Activated CD8-positive, alpha-beta memory T cell treated with anti-CD3 and anti-CD28 coated beads, Interleukin-2, amount 10 ng/mL, durations not matched to agents 7 days and 5 days (primary cell): Measurements from ENCODE around the gene TFEB. TPM values are rescaled to one million over a fixed set of nuclear protein-coding genes. Genes with fewer than 3 reads are reported as not detected.
"Not testable (repeated sequence)": the region's sequence is repeated elsewhere in the genome, so short reads cannot be mapped to it uniquely, and the experiment has no call there.

ENCODE experiments used
- ATAC-seq: fragments of 150-1000 bp; cut with Tn5 transposase; one replicate; pipeline ENCODE4 v1.10.0; 2021; ENCODE audit warnings: moderate library complexity
- CTCF ChIA-PET: fragments of 350-600 bp; sonication (Branson Sonifier 250); formaldehyde crosslinking; loops from one replicate; lab custom pipeline; 2021; ENCODE audit warnings: antibody characterized with exemption; lab: Charles Lee
- DNase-seq: peaks from one replicate; pipeline ENCODE4 v3.0.0-alpha.2; 2020
- H3K27ac Mint-ChIP-seq: one replicate; pipeline ENCODE4 v1.8.0; 2021; ENCODE audit warnings: mild to moderate bottlenecking, mixed read lengths
- H3K27me3 Mint-ChIP-seq: one replicate; pipeline ENCODE4 v1.8.0; 2021; ENCODE audit warnings: mixed read lengths
- H3K36me3 Mint-ChIP-seq: one replicate; pipeline ENCODE4 v1.8.0; 2021; ENCODE audit warnings: mild to moderate bottlenecking, mixed read lengths
- H3K4me1 Mint-ChIP-seq: one replicate; pipeline ENCODE4 v1.8.0; 2021; ENCODE audit warnings: mixed read lengths
- H3K4me3 Mint-ChIP-seq: one replicate; pipeline ENCODE4 v1.8.0; 2021; ENCODE audit warnings: mild to moderate bottlenecking, moderate library complexity, mixed read lengths
- H3K9me3 Mint-ChIP-seq: one replicate; pipeline ENCODE4 v1.8.0; 2022; ENCODE audit warnings: low read depth, mixed read lengths
- total RNA-seq, 2 experiments: library from RNA; stranded (reverse); gene quantifications; one replicate each; pipeline ENCODE4 v1.2.3, GENCODE V29; 2021

TFEB gene
- total RNA-seq, 2 experiments from 2014 or later = 14.5 to 15.8 TPM

DNA sequence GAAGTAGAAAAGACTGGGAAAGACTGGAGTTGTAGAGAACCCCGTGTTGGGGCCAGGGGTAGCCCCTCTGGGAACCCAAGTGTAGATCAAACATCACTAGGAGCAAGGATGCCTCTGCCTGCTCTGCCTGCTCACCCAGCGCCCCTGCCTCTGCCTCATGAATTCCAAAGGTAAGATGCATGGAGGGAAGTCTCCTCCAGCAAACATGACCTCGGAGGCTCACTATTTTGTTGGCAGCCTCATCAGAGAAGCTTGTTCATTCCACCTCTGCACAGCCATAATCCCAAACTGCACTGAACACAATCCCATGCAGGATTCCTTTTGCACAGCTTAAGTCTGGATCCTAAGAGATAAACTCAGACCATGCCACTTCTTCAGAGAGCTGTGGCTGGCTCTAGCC, 39.4 kb upstream of the TFEB start:
- Mint-ChIP-seq H3K4me1 (peaks cover 5% of the 10 kb centered on the region), H3K9me3 (no peaks in the 10 kb centered on the region), H3K27ac (no peak overlapping the region), H3K27me3 (no peaks in the 10 kb centered on the region), H3K36me3 (peaks cover 3% of the 10 kb centered on the region), H3K4me3 (no peak overlapping the region)
- CTCF ChIA-PET = interaction anchor here (1.0 to 3.8 kb wide), 4 partner anchors 12 to 70 kb away, joined by 3 to 17 read pairs (median 7); partner anchors contain the start of gene TOMM6
- no peak for ATAC-seq
- DNase-seq = no peak

DNA sequence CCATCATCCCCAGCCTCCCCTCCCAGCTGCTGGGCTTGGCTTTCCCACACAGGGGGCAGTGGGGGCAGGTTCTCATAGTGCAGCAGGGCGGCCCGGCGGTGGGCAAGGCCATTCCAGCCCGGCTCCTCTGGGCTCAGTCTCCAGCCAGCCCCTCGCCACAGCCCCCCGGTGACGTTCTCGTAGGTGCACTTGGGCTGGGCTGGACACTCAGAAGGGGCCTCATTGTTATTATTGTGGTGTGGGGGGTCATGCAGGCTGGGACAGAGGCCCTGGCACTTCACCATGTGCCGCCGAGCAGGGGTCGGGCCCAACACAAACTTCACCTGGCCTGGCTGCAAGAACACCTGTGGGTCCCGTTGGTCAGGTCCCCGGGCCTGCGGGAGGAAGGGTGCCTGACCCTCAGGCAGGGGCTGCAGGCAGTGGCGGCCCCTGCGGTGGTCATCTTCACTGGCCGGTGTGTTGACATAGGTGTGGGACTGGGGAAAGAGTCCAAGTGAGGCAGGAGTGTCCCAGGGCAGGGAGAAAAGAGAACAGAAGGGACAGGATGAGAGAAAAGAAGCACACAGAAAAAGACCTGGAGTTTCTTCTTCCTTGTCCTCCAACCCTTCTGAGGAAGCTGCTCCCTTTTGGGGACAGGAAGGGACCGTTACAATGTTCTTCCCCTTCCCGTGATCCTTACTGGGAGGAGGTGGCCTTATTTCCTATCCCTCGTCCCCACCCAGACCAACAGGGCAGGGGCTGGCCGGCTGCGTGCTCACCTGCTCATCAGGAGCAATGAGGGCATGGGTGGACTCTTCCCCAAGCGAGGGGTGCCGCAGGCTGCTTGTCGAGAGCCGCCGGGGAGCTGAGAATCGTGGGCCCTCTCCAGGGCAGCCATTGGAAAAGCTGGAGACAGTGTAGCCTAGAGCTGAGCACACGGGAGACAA, 35.9 kb upstream of the TFEB start:
- ATAC-seq (no peak), DNase-seq (no peak)
- Mint-ChIP-seq H3K4me1 (peaks cover 16% of the 10 kb centered on the region), H3K9me3 (no peaks in the 10 kb centered on the region), H3K36me3 (peaks cover 1% of the 10 kb centered on the region), H3K27ac (no peak overlapping the region), H3K27me3 (no peaks in the 10 kb centered on the region), H3K4me3 (no peak overlapping the region)
- CTCF ChIA-PET = interaction anchor here (1.0 to 3.8 kb wide), 5 partner anchors 16 to 333 kb away, joined by 3 to 10 read pairs (median 3); partner anchors contain the start of gene TOMM6

DNA sequence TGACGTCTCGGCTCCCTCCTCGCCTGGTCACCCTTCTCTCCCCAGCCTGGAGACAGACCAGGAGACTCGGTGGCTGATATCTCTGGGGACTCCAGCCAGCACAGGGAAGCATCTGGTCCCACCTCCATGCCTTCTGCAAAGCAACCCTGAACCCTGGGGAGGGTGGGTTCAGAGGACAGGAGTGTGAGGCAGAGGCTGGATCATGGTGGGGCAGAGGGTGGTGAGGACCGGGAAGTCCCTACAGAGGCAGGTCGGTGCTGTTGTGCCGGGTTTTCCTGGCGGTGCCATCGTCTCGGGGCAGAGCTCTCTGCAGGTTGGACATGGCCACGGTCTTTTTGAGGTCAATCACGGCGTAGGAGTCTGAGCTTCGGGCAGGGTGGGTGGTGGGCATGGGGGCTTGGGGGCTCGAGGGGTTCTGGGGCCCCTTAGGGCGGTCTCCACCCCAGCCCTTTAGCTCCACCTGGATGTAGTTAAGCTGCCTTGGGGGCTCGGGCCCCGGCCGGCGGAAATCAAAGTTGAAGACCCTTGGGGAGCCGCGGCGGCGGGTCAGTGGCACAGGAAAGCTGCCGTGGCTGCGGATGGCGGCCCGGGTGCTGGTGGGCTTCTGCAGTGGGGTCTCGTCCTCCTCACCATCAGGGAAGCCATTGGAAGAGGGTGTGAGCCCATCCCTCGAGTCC, 35.1 kb upstream of the TFEB start:
- peaks cover 16% of the 10 kb centered on the region for H3K4me1 Mint-ChIP-seq
- no peak for ATAC-seq
- H3K36me3 Mint-ChIP-seq = peaks cover 1% of the 10 kb centered on the region
- CTCF ChIA-PET = interaction anchor here (1.1 to 1.4 kb wide), 2 partner anchors 64 to 334 kb away, joined by 3 read pairs; no protein-coding TSS in a partner anchor
- DNase-seq = no peak
- H3K27me3 Mint-ChIP-seq = no peaks in the 10 kb centered on the region
- H3K4me3 Mint-ChIP-seq = no peak overlapping the region
- H3K9me3 Mint-ChIP-seq = no peaks in the 10 kb centered on the region
- no peak overlapping the region for H3K27ac Mint-ChIP-seq

DNA sequence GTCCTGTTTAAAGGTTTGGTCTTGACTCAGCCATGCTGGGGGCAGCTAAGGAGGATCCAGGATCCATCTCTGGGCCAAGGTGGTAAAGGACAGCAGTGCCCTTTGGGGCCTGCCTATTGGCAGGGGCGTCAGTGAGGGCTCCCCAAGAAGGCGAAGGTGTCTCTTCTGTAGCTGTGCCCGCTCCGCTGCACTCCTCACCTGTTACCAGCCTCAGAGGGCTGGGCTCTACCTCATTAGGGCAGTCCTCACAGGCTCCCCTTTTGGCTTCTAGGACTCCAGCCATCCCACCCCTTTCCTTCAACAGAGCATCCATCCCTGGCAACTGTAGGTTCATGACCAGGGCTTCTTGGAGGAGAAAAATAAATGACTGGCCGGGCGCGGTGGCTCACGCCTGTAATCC, 34.0 kb upstream of the TFEB start:
- CTCF ChIA-PET = interaction anchor here (1.4 kb wide), 2 partner anchors 63 to 445 kb away, joined by 3 read pairs; no protein-coding TSS in a partner anchor
- H3K36me3 Mint-ChIP-seq = peaks cover 1% of the 10 kb centered on the region
- H3K9me3 Mint-ChIP-seq = no peaks in the 10 kb centered on the region
- no peak for ATAC-seq
- no peaks in the 10 kb centered on the region for H3K27me3 Mint-ChIP-seq
- no peak overlapping the region for H3K4me3 Mint-ChIP-seq
- DNase-seq = no peak
- H3K27ac Mint-ChIP-seq = no peak overlapping the region
- peaks cover 16% of the 10 kb centered on the region for H3K4me1 Mint-ChIP-seq

DNA sequence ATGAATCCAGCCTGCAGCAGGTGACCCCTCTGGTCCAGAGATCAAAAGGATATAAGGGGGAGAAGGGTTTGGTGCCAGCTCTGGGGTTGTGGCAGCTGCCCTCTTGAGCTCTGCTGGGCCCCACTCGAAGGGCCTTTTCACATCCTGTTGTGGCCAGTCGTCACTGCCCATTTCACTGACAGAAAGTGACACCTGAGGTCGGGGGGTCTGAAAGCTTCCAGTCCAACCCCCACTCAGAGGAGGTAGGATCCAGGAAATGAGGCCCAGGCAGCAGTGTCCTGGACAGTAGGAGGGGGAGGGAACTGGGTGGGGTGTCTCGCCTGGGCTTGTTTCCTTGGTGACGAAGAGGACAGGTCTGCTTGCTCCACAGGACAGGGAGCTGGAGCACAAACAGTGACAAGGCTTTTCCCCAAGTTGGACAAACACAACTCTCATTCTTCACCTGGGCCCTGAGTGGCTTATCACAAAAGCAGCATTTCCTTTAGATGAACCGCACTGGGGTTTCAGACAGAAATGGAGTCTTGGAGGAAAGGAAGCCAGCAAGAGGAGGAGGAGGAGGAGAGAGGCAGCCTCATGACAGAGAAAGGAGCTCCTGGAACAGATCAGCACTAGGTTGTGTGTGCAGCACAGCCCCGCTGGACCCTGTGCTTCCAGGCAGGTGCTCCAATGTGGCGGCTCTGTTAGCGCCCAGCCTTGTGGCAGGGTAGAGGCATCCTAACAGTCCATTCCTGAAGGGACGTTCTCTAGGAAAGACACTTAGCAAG, 33.3 kb upstream of the TFEB start:
- Mint-ChIP-seq H3K36me3 (peaks cover 1% of the 10 kb centered on the region), H3K9me3 (no peaks in the 10 kb centered on the region), H3K27me3 (no peaks in the 10 kb centered on the region), H3K27ac (peak overlapping the region; percentile 56), H3K4me1 (peaks cover 16% of the 10 kb centered on the region), H3K4me3 (no peak overlapping the region)
- ATAC-seq (peak; percentile 42), DNase-seq (no peak)
- CTCF ChIA-PET = interaction anchor here (1.4 to 1.5 kb wide), 2 partner anchors 34 to 446 kb away, joined by 3 to 5 read pairs; no protein-coding TSS in a partner anchor

DNA sequence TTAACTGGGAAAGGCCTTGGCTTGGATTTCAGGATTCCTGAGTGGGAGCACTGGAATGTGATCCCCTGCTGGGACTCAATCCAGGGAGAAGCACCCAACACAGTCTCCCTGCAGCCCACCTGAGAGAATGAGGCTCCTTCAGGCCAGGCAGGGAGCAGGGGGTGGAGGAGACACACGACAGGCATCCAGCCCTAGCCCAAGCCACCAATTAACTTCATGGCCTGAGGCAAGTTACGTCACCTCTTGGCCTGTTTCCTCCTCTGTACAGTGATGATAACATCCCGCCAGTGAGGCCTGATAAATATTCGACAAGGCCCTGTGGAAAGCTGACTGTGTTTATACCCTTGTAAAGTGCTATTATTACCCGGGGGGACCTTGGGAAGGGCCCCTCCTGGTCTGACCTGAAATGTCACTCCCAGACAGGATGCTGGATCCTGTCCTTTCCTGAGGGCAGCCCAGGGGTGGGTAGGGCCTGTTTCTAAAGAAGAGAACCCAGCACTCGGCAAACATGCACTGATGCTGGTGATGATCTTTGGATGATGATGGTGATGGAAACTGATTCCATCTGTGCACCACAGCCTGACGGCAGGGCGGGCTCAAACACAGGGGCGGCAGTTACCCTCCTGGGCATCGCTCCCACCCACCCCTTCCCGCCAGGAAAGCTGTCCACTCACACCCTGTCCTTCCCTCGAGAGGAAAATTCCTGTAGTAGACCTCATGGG, 31.9 kb upstream of the TFEB start:
- no peaks in the 10 kb centered on the region for H3K9me3 Mint-ChIP-seq
- CTCF ChIA-PET = interaction anchor here (1.2 to 1.5 kb wide), 2 partner anchors 19 to 33 kb away, joined by 3 to 5 read pairs; no protein-coding TSS in a partner anchor
- peaks cover 1% of the 10 kb centered on the region for H3K36me3 Mint-ChIP-seq
- ATAC-seq = no peak
- peaks cover 2% of the 10 kb centered on the region for H3K27me3 Mint-ChIP-seq
- H3K27ac Mint-ChIP-seq = no peak overlapping the region
- peaks cover 16% of the 10 kb centered on the region for H3K4me1 Mint-ChIP-seq
- H3K4me3 Mint-ChIP-seq = no peak overlapping the region
- no peak for DNase-seq

DNA sequence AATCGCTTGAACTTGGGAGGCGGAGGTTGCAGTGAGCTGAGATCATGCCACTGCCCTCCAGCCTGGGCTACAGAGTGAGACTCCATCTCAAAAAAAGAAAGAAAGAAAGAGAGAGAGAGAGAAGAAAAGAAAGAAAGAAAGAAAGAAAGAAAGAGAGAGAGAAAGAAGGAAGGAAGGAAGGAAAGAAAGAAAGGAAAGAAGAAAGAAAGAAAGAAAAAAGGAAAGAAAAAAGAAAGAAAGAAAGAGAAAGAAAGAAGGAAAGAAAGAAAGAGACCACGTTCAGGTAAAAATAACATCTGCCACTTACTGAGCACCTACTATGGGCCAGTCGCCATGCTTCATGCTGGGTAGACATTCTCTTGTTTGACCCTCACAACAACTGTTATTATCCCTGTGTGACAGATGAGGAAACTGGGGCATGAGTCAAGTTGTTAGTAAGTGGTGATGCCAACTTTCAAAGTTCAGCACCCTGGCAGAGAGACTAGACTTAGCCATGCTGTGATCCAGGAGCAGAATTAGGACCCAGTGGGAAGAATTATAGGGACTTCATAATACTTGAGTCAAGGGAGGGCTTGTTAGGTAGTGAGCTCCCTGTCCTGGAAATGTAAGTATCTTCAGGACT, 30.7 kb upstream of the TFEB start:
- H3K9me3 Mint-ChIP-seq, DNase-seq, H3K36me3 Mint-ChIP-seq, H3K27me3 Mint-ChIP-seq, H3K27ac Mint-ChIP-seq, H3K4me3 Mint-ChIP-seq, ATAC-seq: not testable (repeated sequence)
- CTCF ChIA-PET = interaction anchor here (1.2 to 1.5 kb wide), 2 partner anchors 9 to 20 kb away, joined by 3 to 4 read pairs; no protein-coding TSS in a partner anchor
- peaks cover 16% of the 10 kb centered on the region for H3K4me1 Mint-ChIP-seq

DNA sequence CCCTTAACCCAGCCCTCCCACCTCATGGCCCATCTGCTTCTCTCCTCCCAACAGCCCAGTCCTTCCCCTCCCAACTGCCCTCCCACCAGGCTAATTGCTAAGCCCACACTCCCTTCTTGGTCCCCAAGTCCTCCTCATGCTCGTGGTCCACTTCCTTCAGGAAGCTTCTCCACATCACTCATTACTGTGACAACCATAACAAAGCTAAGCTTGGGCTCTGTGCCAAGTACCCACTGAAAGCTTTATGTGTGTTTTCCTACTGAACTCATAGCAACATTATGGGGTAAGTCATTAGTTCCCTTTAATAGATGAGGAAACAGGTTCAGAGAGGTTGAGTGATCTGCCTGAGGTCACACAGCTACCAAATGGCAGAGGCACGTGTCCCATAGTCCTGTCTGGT, 28.1 kb upstream of the TFEB start:
- ATAC-seq (no peak), DNase-seq (no peak)
- H3K4me1 Mint-ChIP-seq = peaks cover 6% of the 10 kb centered on the region
- no peak overlapping the region for H3K27ac Mint-ChIP-seq
- no peak overlapping the region for H3K4me3 Mint-ChIP-seq
- no peaks in the 10 kb centered on the region for H3K36me3 Mint-ChIP-seq
- CTCF ChIA-PET = interaction anchor here (0.5 to 0.8 kb wide), 2 partner anchors 33 to 78 kb away, joined by 3 read pairs; no protein-coding TSS in a partner anchor
- peaks cover 5% of the 10 kb centered on the region for H3K27me3 Mint-ChIP-seq
- no peaks in the 10 kb centered on the region for H3K9me3 Mint-ChIP-seq

DNA sequence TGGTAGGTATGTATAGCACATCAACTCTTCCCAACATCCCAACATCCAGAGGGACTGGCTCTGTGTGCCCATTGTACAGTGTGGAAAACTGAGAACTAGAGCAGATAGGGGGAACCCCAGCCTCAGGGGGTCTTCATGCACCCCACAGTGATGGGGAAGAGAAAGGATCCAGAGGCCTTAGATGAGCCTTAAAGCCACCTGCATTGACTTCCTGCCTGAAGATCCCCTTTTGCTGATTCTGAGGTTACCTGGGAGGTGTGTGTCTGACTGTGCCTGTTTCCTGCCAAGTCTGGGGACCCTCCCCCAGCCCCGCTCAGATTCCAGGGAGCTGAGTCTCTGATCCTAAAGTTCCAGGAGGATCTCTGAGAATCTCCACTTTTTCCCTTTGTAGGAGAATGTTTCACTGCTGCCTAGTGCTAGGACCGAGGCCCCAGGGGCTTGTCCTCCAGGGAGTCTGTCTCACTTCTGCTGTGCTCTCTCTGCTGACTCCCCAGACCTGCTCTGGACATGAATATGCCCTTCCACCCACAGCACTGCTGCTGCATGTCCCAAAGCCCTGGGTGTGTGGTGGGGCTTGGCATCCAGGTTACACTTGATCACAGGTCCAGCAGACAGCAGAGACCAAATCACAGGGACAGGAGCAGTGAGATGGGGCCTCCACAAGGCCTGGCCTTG, 24.6 kb upstream of the TFEB start:
- Mint-ChIP-seq H3K27ac (no peak overlapping the region), H3K4me3 (no peak overlapping the region), H3K9me3 (no peaks in the 10 kb centered on the region), H3K4me1 (no peaks in the 10 kb centered on the region), H3K27me3 (peaks cover 7% of the 10 kb centered on the region), H3K36me3 (no peaks in the 10 kb centered on the region)
- CTCF ChIA-PET = no interaction called here
- no peak for ATAC-seq
- no peak for DNase-seq

DNA sequence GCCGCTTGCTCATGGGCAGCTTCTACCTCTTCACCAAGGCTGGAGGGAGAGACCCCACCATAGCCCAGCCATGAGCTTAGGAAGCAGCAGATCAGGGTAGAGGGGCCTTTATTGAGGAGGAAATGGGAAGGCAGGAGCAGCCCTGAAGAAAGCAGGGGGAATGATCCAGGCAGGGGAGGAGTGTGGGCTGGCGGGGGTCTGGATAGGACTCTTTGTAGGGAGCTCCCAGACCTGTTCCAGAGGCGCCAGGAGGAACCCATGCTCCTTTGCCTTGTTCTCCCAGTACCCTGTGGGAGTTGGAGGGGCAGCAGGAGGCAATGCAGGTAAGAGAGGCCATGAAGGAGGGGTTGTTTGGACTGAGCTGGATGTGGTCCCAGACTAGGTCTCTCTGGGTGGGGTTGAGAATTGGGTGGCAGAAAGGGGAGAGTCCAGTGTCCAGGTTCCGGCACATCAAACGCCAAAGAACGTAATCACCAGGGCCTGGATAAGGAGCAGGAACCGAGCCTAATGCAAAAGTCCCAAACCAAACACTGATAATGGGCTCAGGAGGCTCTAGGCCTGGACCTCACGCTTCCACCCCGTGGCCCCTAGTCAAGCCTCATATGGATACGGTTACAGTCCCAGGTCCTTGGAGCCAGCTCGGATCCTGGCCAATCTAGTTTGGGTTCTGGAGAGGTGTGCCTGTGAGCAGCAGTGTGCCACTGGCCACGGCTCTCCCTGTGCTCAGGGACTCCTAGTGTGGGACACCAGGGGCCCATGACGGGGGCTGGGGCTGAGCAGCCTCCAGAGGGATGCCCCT, 23.9 kb upstream of the TFEB start:
- peaks cover 12% of the 10 kb centered on the region for H3K27me3 Mint-ChIP-seq
- no peaks in the 10 kb centered on the region for H3K4me1 Mint-ChIP-seq
- CTCF ChIA-PET = no interaction called here
- no peaks in the 10 kb centered on the region for H3K9me3 Mint-ChIP-seq
- DNase-seq (no peak), ATAC-seq (no peak)
- H3K36me3 Mint-ChIP-seq = no peaks in the 10 kb centered on the region
- H3K4me3 Mint-ChIP-seq = no peak overlapping the region
- H3K27ac Mint-ChIP-seq = no peak overlapping the region

DNA sequence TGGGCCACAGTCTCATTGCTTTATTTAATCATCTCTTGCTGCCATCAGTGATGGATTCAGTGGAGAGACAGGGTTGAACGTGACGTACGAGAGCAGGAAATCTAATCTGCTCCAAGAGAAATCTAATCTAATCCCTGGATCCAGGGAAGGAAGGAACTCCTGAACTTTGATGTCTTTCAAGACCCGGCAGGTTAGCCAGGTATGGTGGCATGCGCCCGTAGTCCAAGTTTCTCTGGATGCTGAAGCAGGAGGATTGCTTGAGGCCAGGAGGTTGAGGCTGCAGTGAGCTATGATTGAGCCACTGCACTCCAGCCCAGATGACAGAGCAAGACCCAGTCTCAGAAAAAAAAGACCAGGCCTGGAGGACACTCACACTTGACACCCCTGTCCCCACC, 23.2 kb upstream of the TFEB start:
- H3K4me3 Mint-ChIP-seq = no peak overlapping the region
- DNase-seq (no peak), ATAC-seq (no peak)
- no peaks in the 10 kb centered on the region for H3K4me1 Mint-ChIP-seq
- peaks cover 14% of the 10 kb centered on the region for H3K27me3 Mint-ChIP-seq
- H3K36me3 Mint-ChIP-seq = no peaks in the 10 kb centered on the region
- no peak overlapping the region for H3K27ac Mint-ChIP-seq
- CTCF ChIA-PET = interaction anchor here (0.6 kb wide), 1 partner anchor 437 kb away, joined by 3 read pairs; no protein-coding TSS in a partner anchor
- H3K9me3 Mint-ChIP-seq = no peaks in the 10 kb centered on the region
